Gastrocnemius medialis (tissue), 4 donors: ENCODE results near the gene LTO1.

Experiments used
- POLR2A ChIP-seq, 2 donors: fragments of 450-650 bp; IDR thresholded peaks; one replicate each; pipeline ENCODE4 v1.6.1; 2017; ENCODE audit warnings: antibody characterized with exemption in 2 of 2, mild to moderate bottlenecking in 2 of 2, moderate library complexity in 2 of 2
- TF ChIP-seq, protein P1 (sequence below), 5 experiments: fragments of 450-650 bp in 3 of 5; fragments of 200-600 bp in 2 of 5; sonication (generic) in 2 of 5; IDR thresholded peaks in 4 of 5; conservative IDR thresholded peaks in 1 of 5; 1 replicate in 4 of 5; 2 replicates in 1 of 5; pipeline ENCODE4 v1.5.1; 2016 to 2019; ENCODE audit warnings: antibody characterized with exemption in 5 of 5, mild to moderate bottlenecking in 3 of 5, moderate library complexity in 3 of 5

DNA sequence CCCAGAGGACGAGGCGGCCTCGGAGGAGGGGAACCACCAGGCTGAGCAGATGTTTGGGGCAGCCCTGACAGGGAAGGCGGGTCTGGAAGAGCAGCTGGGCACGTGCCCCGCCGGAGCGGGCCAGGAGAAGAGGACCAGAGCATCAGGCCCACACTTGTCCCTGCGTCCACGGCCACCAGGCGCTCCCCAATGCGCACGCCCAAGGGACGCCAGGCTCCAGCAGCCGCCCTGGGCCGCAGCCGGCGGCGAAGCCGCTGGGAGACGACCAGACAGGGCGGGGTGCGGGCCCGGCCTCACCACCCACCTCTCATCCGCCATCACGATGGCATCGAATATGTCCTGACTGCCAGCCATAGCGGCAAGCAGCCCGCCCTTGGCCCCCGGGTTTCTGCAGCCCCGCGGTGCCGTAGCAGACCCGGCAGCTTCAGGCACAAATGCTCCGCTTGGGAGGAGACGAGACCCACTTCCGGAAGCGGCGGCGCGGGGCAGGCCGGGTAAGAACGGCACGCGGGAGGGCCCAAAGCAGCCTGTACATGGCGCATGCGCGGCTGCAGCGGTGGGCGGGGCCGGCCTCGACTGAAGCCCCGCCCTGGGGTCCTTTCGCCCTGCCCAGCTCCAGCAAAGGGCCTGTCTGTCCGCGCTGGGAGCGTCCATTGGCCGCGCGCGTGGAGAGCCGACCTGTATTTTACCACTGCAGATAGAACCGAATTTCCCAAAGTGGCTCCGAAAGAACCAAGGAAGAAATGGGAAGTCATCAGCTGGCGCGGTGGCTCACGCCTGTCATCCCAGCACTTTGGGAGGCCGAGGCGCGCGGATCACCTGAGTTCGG, at the start of gene LTO1:
- TF ChIP-seq, protein P1, sequence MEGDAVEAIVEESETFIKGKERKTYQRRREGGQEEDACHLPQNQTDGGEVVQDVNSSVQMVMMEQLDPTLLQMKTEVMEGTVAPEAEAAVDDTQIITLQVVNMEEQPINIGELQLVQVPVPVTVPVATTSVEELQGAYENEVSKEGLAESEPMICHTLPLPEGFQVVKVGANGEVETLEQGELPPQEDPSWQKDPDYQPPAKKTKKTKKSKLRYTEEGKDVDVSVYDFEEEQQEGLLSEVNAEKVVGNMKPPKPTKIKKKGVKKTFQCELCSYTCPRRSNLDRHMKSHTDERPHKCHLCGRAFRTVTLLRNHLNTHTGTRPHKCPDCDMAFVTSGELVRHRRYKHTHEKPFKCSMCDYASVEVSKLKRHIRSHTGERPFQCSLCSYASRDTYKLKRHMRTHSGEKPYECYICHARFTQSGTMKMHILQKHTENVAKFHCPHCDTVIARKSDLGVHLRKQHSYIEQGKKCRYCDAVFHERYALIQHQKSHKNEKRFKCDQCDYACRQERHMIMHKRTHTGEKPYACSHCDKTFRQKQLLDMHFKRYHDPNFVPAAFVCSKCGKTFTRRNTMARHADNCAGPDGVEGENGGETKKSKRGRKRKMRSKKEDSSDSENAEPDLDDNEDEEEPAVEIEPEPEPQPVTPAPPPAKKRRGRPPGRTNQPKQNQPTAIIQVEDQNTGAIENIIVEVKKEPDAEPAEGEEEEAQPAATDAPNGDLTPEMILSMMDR (IDR thresholded peaks at IDR 0.05 in 4 of 5, conservative IDR thresholded peaks at IDR 0.05 in 1 of 5) = no peak
- TF ChIP-seq POLR2A (IDR thresholded peaks at IDR 0.05) = peak; percentile 42 to 75
